Measurements from ENCODE around the gene MCF2L.

DNA sequence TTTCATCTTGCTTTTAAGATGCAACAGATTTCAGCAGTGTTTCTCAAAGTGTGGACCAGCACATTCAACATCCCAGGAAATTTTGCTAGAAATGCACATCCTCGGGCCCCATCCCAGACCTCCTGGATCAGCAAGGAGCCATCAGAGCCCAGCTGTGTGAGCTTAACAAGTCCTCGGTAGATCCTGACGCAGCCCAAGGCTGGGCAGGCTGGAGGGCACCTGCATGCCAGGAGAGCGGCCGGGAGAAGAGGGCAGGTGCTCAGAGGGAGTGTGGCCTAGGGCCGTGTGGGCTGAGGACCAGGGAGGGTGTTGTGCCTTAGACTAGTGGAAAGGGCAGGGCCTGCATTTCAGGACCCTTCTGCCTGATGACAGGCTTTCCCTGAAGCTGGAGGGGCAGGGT, 2.2 kb upstream of the MCF2L start:
- TF ChIP-seq POLR2AphosphoS5 (IDR thresholded peaks at IDR 0.05; ENCODE audit: control insufficient read depth, insufficient read depth, low read depth, low read length), result no peak
- TF ChIP-seq CEBPB (tag; IDR thresholded peaks at IDR 0.05), result no peak
- TF ChIP-seq, protein P1, sequence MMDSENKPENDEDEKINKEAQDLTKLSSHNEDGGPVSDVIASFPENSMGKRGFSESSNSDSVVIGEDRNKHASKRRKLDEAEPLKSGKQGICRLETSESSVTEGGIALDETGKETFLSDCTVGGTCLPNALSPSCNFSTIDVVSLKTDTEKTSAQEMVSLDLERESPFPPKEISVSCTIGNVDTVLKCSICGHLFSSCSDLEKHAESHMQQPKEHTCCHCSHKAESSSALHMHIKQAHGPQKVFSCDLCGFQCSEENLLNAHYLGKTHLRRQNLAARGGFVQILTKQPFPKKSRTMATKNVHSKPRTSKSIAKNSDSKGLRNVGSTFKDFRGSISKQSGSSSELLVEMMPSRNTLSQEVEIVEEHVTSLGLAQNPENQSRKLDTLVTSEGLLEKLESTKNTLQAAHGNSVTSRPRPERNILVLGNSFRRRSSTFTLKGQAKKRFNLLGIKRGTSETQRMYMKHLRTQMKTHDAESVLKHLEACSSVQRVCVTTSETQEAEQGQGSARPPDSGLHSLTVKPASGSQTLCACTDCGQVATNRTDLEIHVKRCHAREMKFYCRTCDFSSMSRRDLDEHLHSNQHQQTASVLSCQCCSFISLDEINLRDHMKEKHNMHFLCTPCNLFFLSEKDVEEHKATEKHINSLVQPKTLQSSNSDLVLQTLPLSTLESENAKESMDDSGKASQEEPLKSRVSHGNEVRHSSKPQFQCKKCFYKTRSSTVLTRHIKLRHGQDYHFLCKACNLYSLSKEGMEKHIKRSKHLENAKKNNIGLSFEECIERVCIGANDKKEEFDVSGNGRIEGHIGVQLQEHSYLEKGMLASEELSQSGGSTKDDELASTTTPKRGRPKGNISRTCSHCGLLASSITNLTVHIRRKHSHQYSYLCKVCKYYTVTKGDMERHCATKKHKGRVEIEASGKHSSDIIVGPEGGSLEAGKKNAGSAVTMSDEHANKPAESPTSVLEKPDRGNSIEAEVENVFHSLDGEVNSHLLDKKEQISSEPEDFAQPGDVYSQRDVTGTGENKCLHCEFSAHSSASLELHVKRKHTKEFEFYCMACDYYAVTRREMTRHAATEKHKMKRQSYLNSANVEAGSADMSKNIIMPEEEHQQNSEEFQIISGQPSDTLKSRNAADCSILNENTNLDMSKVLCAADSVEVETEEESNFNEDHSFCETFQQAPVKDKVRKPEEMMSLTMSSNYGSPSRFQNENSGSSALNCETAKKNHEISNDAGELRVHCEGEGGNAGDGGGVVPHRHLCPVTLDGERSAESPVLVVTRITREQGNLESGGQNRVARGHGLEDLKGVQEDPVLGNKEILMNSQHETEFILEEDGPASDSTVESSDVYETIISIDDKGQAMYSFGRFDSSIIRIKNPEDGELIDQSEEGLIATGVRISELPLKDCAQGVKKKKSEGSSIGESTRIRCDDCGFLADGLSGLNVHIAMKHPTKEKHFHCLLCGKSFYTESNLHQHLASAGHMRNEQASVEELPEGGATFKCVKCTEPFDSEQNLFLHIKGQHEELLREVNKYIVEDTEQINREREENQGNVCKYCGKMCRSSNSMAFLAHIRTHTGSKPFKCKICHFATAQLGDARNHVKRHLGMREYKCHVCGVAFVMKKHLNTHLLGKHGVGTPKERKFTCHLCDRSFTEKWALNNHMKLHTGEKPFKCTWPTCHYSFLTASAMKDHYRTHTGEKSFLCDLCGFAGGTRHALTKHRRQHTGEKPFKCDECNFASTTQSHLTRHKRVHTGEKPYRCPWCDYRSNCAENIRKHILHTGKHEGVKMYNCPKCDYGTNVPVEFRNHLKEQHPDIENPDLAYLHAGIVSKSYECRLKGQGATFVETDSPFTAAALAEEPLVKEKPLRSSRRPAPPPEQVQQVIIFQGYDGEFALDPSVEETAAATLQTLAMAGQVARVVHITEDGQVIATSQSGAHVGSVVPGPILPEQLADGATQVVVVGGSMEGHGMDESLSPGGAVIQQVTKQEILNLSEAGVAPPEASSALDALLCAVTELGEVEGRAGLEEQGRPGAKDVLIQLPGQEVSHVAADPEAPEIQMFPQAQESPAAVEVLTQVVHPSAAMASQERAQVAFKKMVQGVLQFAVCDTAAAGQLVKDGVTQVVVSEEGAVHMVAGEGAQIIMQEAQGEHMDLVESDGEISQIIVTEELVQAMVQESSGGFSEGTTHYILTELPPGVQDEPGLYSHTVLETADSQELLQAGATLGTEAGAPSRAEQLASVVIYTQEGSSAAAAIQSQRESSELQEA (IDR thresholded peaks at IDR 0.05; ENCODE audit: low read depth), result no peak
- no peak for TF ChIP-seq FOXJ3 (CRISPR knock-in tag; IDR thresholded peaks at IDR 0.05)
- TF ChIP-seq, protein P2, sequence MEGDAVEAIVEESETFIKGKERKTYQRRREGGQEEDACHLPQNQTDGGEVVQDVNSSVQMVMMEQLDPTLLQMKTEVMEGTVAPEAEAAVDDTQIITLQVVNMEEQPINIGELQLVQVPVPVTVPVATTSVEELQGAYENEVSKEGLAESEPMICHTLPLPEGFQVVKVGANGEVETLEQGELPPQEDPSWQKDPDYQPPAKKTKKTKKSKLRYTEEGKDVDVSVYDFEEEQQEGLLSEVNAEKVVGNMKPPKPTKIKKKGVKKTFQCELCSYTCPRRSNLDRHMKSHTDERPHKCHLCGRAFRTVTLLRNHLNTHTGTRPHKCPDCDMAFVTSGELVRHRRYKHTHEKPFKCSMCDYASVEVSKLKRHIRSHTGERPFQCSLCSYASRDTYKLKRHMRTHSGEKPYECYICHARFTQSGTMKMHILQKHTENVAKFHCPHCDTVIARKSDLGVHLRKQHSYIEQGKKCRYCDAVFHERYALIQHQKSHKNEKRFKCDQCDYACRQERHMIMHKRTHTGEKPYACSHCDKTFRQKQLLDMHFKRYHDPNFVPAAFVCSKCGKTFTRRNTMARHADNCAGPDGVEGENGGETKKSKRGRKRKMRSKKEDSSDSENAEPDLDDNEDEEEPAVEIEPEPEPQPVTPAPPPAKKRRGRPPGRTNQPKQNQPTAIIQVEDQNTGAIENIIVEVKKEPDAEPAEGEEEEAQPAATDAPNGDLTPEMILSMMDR (IDR thresholded peaks at IDR 0.05 in 2 of 3, conservative IDR thresholded peaks at IDR 0.05 in 1 of 3; ENCODE audit: insufficient read depth in 2 of 3, low read depth in 1 of 3, low read length in 3 of 3), result no peak
- no peak for TF ChIP-seq BHLHE40 (IDR thresholded peaks at IDR 0.05; ENCODE audit: low read length)
- TF ChIP-seq TAF1 (IDR thresholded peaks at IDR 0.05; ENCODE audit: control insufficient read depth, extremely low read depth, insufficient read depth, low read length, severe bottlenecking), result no peak
- no peak for TF ChIP-seq CHD2 (IDR thresholded peaks at IDR 0.05; ENCODE audit: low read depth, low read length)
- TF ChIP-seq MAZ (CRISPR knock-in tag; conservative IDR thresholded peaks at IDR 0.05 in 1 of 2, IDR thresholded peaks at IDR 0.05 in 1 of 2), result no peak

Measured in K562 (cell line).